Gastrocnemius medialis (tissue), 4 donors: ENCODE data around the gene CNTLN. TPM values are rescaled to one million over a fixed set of nuclear protein-coding genes. Genes with fewer than 3 reads are reported as not detected.

Source experiments
- ATAC-seq, 2 donors: fragments of 150-250 bp; one replicate each; pipeline ENCODE4 v1.9.1; 2016
- DNase-seq, 2 donors: peaks; one replicate each; pipeline ENCODE4 v3.0.0-alpha.2; 2019
- H3K27ac ChIP-seq, 4 donors: fragments of 200-600 bp; sonication (generic); 1 replicate in 1 of 4; 2 replicates in 3 of 4; pipeline ENCODE4 v1.5.1; 2016 to 2018; ENCODE audit warnings: mild to moderate bottlenecking in 2 of 4, moderate library complexity in 1 of 4
- H3K27me3 ChIP-seq, 3 donors: fragments of 200-600 bp; sonication (generic) in 2 of 3; 1 replicate in 1 of 3; 2 replicates in 2 of 3; pipeline versions ENCODE4 v1.5.1 to v1.6.0; 2016 to 2019; ENCODE audit warnings: mild to moderate bottlenecking in 1 of 3, moderate library complexity in 1 of 3
- H3K36me3 ChIP-seq, 2 donors: fragments of 200-600 bp; sonication (generic) in 1 of 2; one replicate each; pipeline ENCODE4 v1.5.1; 2017 to 2018
- H3K4me1 ChIP-seq, 2 donors: fragments of 200-600 bp; sonication (generic) in 1 of 2; one replicate each; pipeline ENCODE4 v1.5.1; 2016 to 2017; ENCODE audit warnings: mild to moderate bottlenecking in 2 of 2
- H3K4me3 ChIP-seq, 4 donors: fragments of 200-600 bp; sonication (generic) in 3 of 4; 1 replicate in 1 of 4; 2 replicates in 3 of 4; pipeline ENCODE4 v1.5.1; 2016 to 2019; ENCODE audit warnings: mild to moderate bottlenecking in 2 of 4
- H3K9me3 ChIP-seq, 3 donors: fragments of 200-600 bp; sonication (generic) in 2 of 3; 1 replicate in 1 of 3; 2 replicates in 2 of 3; pipeline ENCODE4 v1.5.1; 2016 to 2019
- CTCF ChIP-seq, 5 experiments: fragments of 450-650 bp in 3 of 5; fragments of 200-600 bp in 2 of 5; sonication (generic) in 2 of 5; IDR thresholded peaks in 4 of 5; conservative IDR thresholded peaks in 1 of 5; 1 replicate in 4 of 5; 2 replicates in 1 of 5; pipeline ENCODE4 v1.5.1; 2016 to 2019; ENCODE audit warnings: antibody characterized with exemption in 5 of 5, mild to moderate bottlenecking in 3 of 5, moderate library complexity in 3 of 5
- POLR2A ChIP-seq, 2 donors: fragments of 450-650 bp; IDR thresholded peaks; one replicate each; pipeline ENCODE4 v1.6.1; 2017; ENCODE audit warnings: antibody characterized with exemption in 2 of 2, mild to moderate bottlenecking in 2 of 2, moderate library complexity in 2 of 2
- in situ Hi-C, 4 donors: fragments of 200-750 bp; cut with MboI; loops; one replicate each; pipeline versions ENCODE4 v1.15.0 to v1.8.0; 2017; ENCODE audit warnings: low sequenced_read_pairs in 4 of 4
- intact Hi-C: fragments of 100-400 bp; cut with DNase I; formaldehyde crosslinking; loops from one replicate; pipeline ENCODE4 v1.15.1; 2023; ENCODE audit warnings: low total_unique reads
- total RNA-seq, 4 donors: library from RNA; depleted of rRNA; stranded (reverse); fragments of >200 nt; gene quantifications; one replicate each; pipeline versions ENCODE4 v1.1.0 to v1.2.3, GENCODE V29; 2016

Gene CNTLN
- total RNA-seq, 4 donors from 2014 or later = 1.3 to 6.6 (median 2.4) TPM

- intact Hi-C loops (no loop called here), in situ Hi-C loops (no loop called here)
- no peaks in the 10 kb centered on the region for H3K27me3 ChIP-seq
- no peak overlapping the region for H3K4me3 ChIP-seq
- TF ChIP-seq POLR2A (IDR thresholded peaks at IDR 0.05) (no peak), CTCF (IDR thresholded peaks at IDR 0.05 in 4 of 5, conservative IDR thresholded peaks at IDR 0.05 in 1 of 5) (no peak)
- H3K27ac ChIP-seq = no peak overlapping the region
- no peaks in the 10 kb centered on the region for H3K36me3 ChIP-seq
- H3K4me1 ChIP-seq = no peaks in the 10 kb centered on the region
- no peak for ATAC-seq
- no peak for DNase-seq
- H3K9me3 ChIP-seq = no peaks in the 10 kb centered on the region
Measured at GRCh38 chr9:17487467-17487866, 352.6 kb downstream of the CNTLN start.

- no peaks in the 10 kb centered on the region for H3K9me3 ChIP-seq
- in situ Hi-C loops = no loop called here
- no peaks in the 10 kb centered on the region for H3K4me1 ChIP-seq
- intact Hi-C loops = no loop called here
- no peaks in the 10 kb centered on the region for H3K27me3 ChIP-seq
- TF ChIP-seq POLR2A (IDR thresholded peaks at IDR 0.05) = no peak
- TF ChIP-seq CTCF (IDR thresholded peaks at IDR 0.05 in 4 of 5, conservative IDR thresholded peaks at IDR 0.05 in 1 of 5) = no peak
- H3K4me3 ChIP-seq = no peak overlapping the region
- no peak overlapping the region for H3K27ac ChIP-seq
- ATAC-seq (no peak), DNase-seq (no peak)
- no peaks in the 10 kb centered on the region for H3K36me3 ChIP-seq
Measured at GRCh38 chr9:17488662-17489061, 353.8 kb downstream of the CNTLN start.

GRCh38 chr9:17490110-17490509 lies 355.3 kb downstream of the CNTLN start:
- no peak for ATAC-seq
- in situ Hi-C loops = no loop called here
- intact Hi-C loops = no loop called here

GRCh38 chr9:17491780-17492179 lies 356.9 kb downstream of the CNTLN start:
- no peak for DNase-seq
- Histone ChIP-seq H3K4me1 (no peaks in the 10 kb centered on the region), H3K4me3 (no peak overlapping the region), H3K27me3 (no peaks in the 10 kb centered on the region), H3K36me3 (no peaks in the 10 kb centered on the region), H3K27ac (no peak overlapping the region), H3K9me3 (no peaks in the 10 kb centered on the region)
- TF ChIP-seq POLR2A (IDR thresholded peaks at IDR 0.05) (no peak), CTCF (IDR thresholded peaks at IDR 0.05 in 4 of 5, conservative IDR thresholded peaks at IDR 0.05 in 1 of 5) (no peak)
- intact Hi-C loops = no loop called here
- ATAC-seq = no peak
- in situ Hi-C loops = no loop called here

More at GRCh38 chr9:17490110-17490509, 355.3 kb downstream of the CNTLN start:
- no peaks in the 10 kb centered on the region for H3K27me3 ChIP-seq
- TF ChIP-seq CTCF (IDR thresholded peaks at IDR 0.05 in 4 of 5, conservative IDR thresholded peaks at IDR 0.05 in 1 of 5) (no peak), POLR2A (IDR thresholded peaks at IDR 0.05) (no peak)
- DNase-seq = no peak
- H3K4me1 ChIP-seq = no peaks in the 10 kb centered on the region
- H3K36me3 ChIP-seq = no peaks in the 10 kb centered on the region
- no peak overlapping the region for H3K4me3 ChIP-seq
- H3K9me3 ChIP-seq = no peaks in the 10 kb centered on the region
- no peak overlapping the region for H3K27ac ChIP-seq

GRCh38 chr9:17503196-17503595 lies 368.4 kb downstream of the CNTLN start:
- ATAC-seq (no peak), DNase-seq (no peak)
- Histone ChIP-seq H3K27ac (no peak overlapping the region), H3K9me3 (no peaks in the 10 kb centered on the region), H3K4me3 (no peak overlapping the region), H3K4me1 (no peaks in the 10 kb centered on the region), H3K27me3 (no peaks in the 10 kb centered on the region), H3K36me3 (no peaks in the 10 kb centered on the region)
- TF ChIP-seq POLR2A (IDR thresholded peaks at IDR 0.05) = no peak
- no peak for TF ChIP-seq CTCF (IDR thresholded peaks at IDR 0.05 in 4 of 5, conservative IDR thresholded peaks at IDR 0.05 in 1 of 5)
- intact Hi-C loops (no loop called here), in situ Hi-C loops (no loop called here)
